Subcutaneous abdominal adipose tissue (tissue), 5 donors: ENCODE measurements around the gene TNRC6C.
A peak's percentile ranks its signal among the peaks of the same experiment; 100 is the strongest.
"Not testable (repeated sequence)": the region's sequence is repeated elsewhere in the genome, so short reads cannot be mapped to it uniquely, and the experiment has no call there.

Experiments used
- H3K27ac ChIP-seq: one replicate; pipeline ENCODE4 v1.7.0; 2013; ENCODE audit warnings: low read depth, mild to moderate bottlenecking, inconsistent platforms, low read length, moderate library complexity
- H3K27me3 ChIP-seq, 5 donors: one replicate each; pipeline ENCODE4 v1.7.0; 2013; ENCODE audit warnings: low read length in 5 of 5, inconsistent platforms in 1 of 5; ENCODE audit not compliant: control insufficient read depth in 5 of 5, insufficient read depth in 4 of 5
- H3K36me3 ChIP-seq, 5 donors: one replicate each; pipeline ENCODE4 v1.7.0; 2013; ENCODE audit warnings: low read length in 5 of 5; ENCODE audit not compliant: control insufficient read depth in 5 of 5, insufficient read depth in 5 of 5
- H3K4me1 ChIP-seq, 5 donors: one replicate each; pipeline ENCODE4 v1.7.0; 2013; ENCODE audit warnings: low read length in 5 of 5, mild to moderate bottlenecking in 3 of 5, moderate library complexity in 1 of 5; ENCODE audit not compliant: control insufficient read depth in 5 of 5, insufficient read depth in 5 of 5
- H3K4me3 ChIP-seq, 5 donors: one replicate each; pipeline ENCODE4 v1.7.0; 2013; ENCODE audit warnings: low read length in 5 of 5, low read depth in 1 of 5
- H3K9ac ChIP-seq, 5 donors: one replicate each; pipeline ENCODE4 v1.7.0; 2013; ENCODE audit warnings: low read length in 5 of 5, mild to moderate bottlenecking in 4 of 5, moderate library complexity in 3 of 5
- H3K9me3 ChIP-seq, 5 donors: one replicate each; pipeline ENCODE4 v1.7.0; 2013; ENCODE audit warnings: low read length in 5 of 5; ENCODE audit not compliant: control insufficient read depth in 5 of 5
- donor health status: healthy.
- donor health status: healthy.
- donor health status: healthy.
- donor health status: healthy.
- donor health status: healthy.

TNRC6C gene

GRCh38 chr17:78132767-78133178 lies 174.3 kb downstream of the TNRC6C start:
- Histone ChIP-seq H3K27ac (no peak overlapping the region), H3K9ac (no peak overlapping the region), H3K27me3 (peaks cover 0 to 12% (median 0%) of the 10 kb centered on the region in 5 donors), H3K36me3 (peaks cover 0 to 6% (median 0%) of the 10 kb centered on the region in 5 donors), H3K4me3 (peak overlapping the region in 1 of 5 donors; percentile 55), H3K9me3 (no peaks in the 10 kb centered on the region), H3K4me1 (peaks cover 7 to 68% (median 54%) of the 10 kb centered on the region in 5 donors)

- H3K9ac ChIP-seq: no peak overlapping the region
Measured at GRCh38 chr17:78133179-78133951, 174.9 kb downstream of the TNRC6C start.

GRCh38 chr17:78133971-78134898 lies 175.7 kb downstream of the TNRC6C start:
- no peaks in the 10 kb centered on the region for H3K9me3 ChIP-seq
- peak overlapping the region in 2 of 5 donors; percentile 5 to 29 for H3K4me3 ChIP-seq
- no peak overlapping the region for H3K9ac ChIP-seq
- peaks cover 7 to 62% (median 42%) of the 10 kb centered on the region in 5 donors for H3K4me1 ChIP-seq
- peaks cover 0 to 12% (median 0%) of the 10 kb centered on the region in 5 donors for H3K27me3 ChIP-seq
- no peak overlapping the region for H3K27ac ChIP-seq
- peaks cover 0 to 6% (median 0%) of the 10 kb centered on the region in 5 donors for H3K36me3 ChIP-seq

More at GRCh38 chr17:78133179-78133951, 174.9 kb downstream of the TNRC6C start:
- H3K36me3 ChIP-seq: peaks cover 0 to 6% (median 0%) of the 10 kb centered on the region in 5 donors
- no peak overlapping the region for H3K27ac ChIP-seq
- H3K9me3 ChIP-seq: no peaks in the 10 kb centered on the region
- no peak overlapping the region for H3K4me3 ChIP-seq
- peaks cover 0 to 12% (median 0%) of the 10 kb centered on the region in 5 donors for H3K27me3 ChIP-seq
- peaks cover 7 to 63% (median 50%) of the 10 kb centered on the region in 5 donors for H3K4me1 ChIP-seq

GRCh38 chr17:78134899-78135385 lies 176.4 kb downstream of the TNRC6C start:
- peaks cover 0 to 12% (median 0%) of the 10 kb centered on the region in 5 donors for H3K27me3 ChIP-seq
- H3K9ac ChIP-seq: no peak overlapping the region
- no peak overlapping the region for H3K4me3 ChIP-seq
- H3K4me1 ChIP-seq: peaks cover 7 to 55% (median 36%) of the 10 kb centered on the region in 5 donors
- peaks cover 0 to 6% (median 0%) of the 10 kb centered on the region in 5 donors for H3K36me3 ChIP-seq
- H3K9me3 ChIP-seq: no peaks in the 10 kb centered on the region
- H3K27ac ChIP-seq: no peak overlapping the region

- peaks cover 0 to 6% (median 0%) of the 10 kb centered on the region in 5 donors for H3K36me3 ChIP-seq
- no peak overlapping the region for H3K27ac ChIP-seq
- no peak overlapping the region for H3K4me3 ChIP-seq
- peaks cover 0 to 4% (median 0%) of the 10 kb centered on the region in 5 donors for H3K27me3 ChIP-seq
- no peak overlapping the region for H3K9ac ChIP-seq
- no peaks in the 10 kb centered on the region for H3K9me3 ChIP-seq
- peaks cover 6 to 55% (median 36%) of the 10 kb centered on the region in 5 donors for H3K4me1 ChIP-seq
Measured at GRCh38 chr17:78135858-78136500, 177.5 kb downstream of the TNRC6C start.

- no peak overlapping the region for H3K9ac ChIP-seq
- no peaks in the 10 kb centered on the region for H3K9me3 ChIP-seq
- H3K4me1 ChIP-seq: peaks cover 6 to 58% (median 34%) of the 10 kb centered on the region in 5 donors
Measured at GRCh38 chr17:78137392-78138203, 179.1 kb downstream of the TNRC6C start.

GRCh38 chr17:78138204-78139060 lies 179.9 kb downstream of the TNRC6C start:
- no peaks in the 10 kb centered on the region for H3K9me3 ChIP-seq
- H3K27me3 ChIP-seq: no peaks in the 10 kb centered on the region
- H3K36me3 ChIP-seq: peaks cover 0 to 9% (median 0%) of the 10 kb centered on the region in 5 donors
- peaks cover 6 to 52% (median 34%) of the 10 kb centered on the region in 5 donors for H3K4me1 ChIP-seq
- no peak overlapping the region for H3K4me3 ChIP-seq
- H3K9ac ChIP-seq: no peak overlapping the region
- no peak overlapping the region for H3K27ac ChIP-seq

More at GRCh38 chr17:78137392-78138203, 179.1 kb downstream of the TNRC6C start:
- Histone ChIP-seq H3K4me3 (no peak overlapping the region), H3K36me3 (peaks cover 0 to 9% (median 0%) of the 10 kb centered on the region in 5 donors), H3K27me3 (no peaks in the 10 kb centered on the region), H3K27ac (no peak overlapping the region)

- peaks cover 12 to 54% (median 38%) of the 10 kb centered on the region in 5 donors for H3K4me1 ChIP-seq
- H3K27ac ChIP-seq, H3K9ac ChIP-seq, H3K27me3 ChIP-seq, H3K36me3 ChIP-seq, H3K4me3 ChIP-seq, H3K9me3 ChIP-seq: not testable (repeated sequence)
Measured at GRCh38 chr17:78139861-78140168, 181.3 kb downstream of the TNRC6C start.
